Esophagus squamous epithelium (tissue), 4 donors: ENCODE results near the gene METTL1.

Experiments
- POLR2A ChIP-seq, 4 donors: fragments of 450-650 bp; IDR thresholded peaks; one replicate each; pipeline ENCODE4 v1.6.1; 2017; ENCODE audit warnings: antibody characterized with exemption in 4 of 4, mild to moderate bottlenecking in 4 of 4, moderate library complexity in 3 of 4
- TF ChIP-seq, protein P1 (sequence below), 6 experiments: fragments of 450-650 bp in 4 of 6; fragments of 200-600 bp in 2 of 6; sonication (generic) in 2 of 6; IDR thresholded peaks; one replicate each; pipeline ENCODE4 v1.5.1; 2016 to 2019; ENCODE audit warnings: antibody characterized with exemption in 6 of 6, mild to moderate bottlenecking in 4 of 6, moderate library complexity in 4 of 6

DNA sequence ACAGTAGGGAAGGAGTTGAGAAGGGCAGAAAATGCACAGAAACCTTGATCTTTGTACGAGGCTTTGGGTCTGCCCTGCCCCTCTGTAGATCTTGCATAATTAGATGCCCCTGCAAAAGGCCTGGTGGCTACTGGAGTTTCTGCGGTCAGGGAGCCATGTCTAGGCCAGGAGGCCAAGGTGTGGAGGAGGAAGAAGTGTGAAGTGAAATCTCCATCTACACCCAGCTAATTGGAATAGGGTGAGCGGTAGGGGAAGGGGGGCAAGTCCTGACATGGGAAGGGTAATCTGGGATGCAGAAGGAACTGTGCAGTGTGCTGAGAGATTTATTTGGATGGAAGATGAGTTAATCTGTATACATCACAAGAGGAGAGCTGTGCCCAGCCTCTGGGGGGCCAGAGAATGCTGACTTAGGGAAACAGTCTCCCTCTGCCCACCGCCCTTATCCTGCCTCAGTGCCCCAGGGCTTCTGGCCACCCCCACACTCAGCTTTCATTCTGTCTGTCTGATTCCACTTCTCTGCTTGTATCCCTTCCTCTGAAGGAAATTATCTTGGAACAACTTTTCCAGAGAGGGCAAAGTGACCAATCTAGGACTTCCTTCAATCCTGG lies 10.4 kb downstream of the METTL1 start:
- no peak for TF ChIP-seq POLR2A (IDR thresholded peaks at IDR 0.05)
- TF ChIP-seq, protein P1, sequence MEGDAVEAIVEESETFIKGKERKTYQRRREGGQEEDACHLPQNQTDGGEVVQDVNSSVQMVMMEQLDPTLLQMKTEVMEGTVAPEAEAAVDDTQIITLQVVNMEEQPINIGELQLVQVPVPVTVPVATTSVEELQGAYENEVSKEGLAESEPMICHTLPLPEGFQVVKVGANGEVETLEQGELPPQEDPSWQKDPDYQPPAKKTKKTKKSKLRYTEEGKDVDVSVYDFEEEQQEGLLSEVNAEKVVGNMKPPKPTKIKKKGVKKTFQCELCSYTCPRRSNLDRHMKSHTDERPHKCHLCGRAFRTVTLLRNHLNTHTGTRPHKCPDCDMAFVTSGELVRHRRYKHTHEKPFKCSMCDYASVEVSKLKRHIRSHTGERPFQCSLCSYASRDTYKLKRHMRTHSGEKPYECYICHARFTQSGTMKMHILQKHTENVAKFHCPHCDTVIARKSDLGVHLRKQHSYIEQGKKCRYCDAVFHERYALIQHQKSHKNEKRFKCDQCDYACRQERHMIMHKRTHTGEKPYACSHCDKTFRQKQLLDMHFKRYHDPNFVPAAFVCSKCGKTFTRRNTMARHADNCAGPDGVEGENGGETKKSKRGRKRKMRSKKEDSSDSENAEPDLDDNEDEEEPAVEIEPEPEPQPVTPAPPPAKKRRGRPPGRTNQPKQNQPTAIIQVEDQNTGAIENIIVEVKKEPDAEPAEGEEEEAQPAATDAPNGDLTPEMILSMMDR (IDR thresholded peaks at IDR 0.05), result no peak
